Heart left ventricle (tissue), 13 donors: Measurements from ENCODE around the gene LDHAL6B.

ENCODE experiments used
- POLR2A ChIP-seq, 2 donors: fragments of 450-650 bp; IDR thresholded peaks; one replicate each; pipeline ENCODE4 v1.6.1; 2017; ENCODE audit warnings: antibody characterized with exemption in 2 of 2, mild to moderate bottlenecking in 2 of 2, moderate library complexity in 2 of 2
- TF ChIP-seq, protein P1 (sequence below), 12 donors: fragments of 200-600 bp; sonication (generic) in 4 of 12; IDR thresholded peaks; one replicate each; pipeline versions ENCODE4 v1.5.0 to v1.8.0; 2018 to 2022; ENCODE audit warnings: antibody characterized with exemption in 12 of 12, mild to moderate bottlenecking in 5 of 12
- donor health status: ischemic (EF 13 %, LVEDD 7.1; RV severe dilation, severe dysfunction).
- donor health status: DM: no; HTN: yes; CAD: no.
- donor health status: DM: no; HTN: no; CAD: no.
- donor health status: ischemic (EF 25% LVEDD 6.9; RV normal size, moderate dysfunction).
- donor health status: ischemic (EF 25% LVEDD 5.7; RV mildly dilated, moderate dysfunction).
- donor health status: ischemic (EF 35%, LVEDD 5.7; RV mildly dilated, moderate dysfunction).
- donor health status: nonischemic (EF 11% LVEDD 7.7; RV severe dilation, severe dysfunction).
- donor health status: DM: yes; HTN: yes; CAD: no.
- donor health status: PGD.
- donor health status: ischemic (EF 29% LVEDD 5.4; RV normal size, mild dysfunction).
- donor health status: nonischemic (EF 23%, LVEDD 6.1; RV moderate dilation, normal function).

DNA sequence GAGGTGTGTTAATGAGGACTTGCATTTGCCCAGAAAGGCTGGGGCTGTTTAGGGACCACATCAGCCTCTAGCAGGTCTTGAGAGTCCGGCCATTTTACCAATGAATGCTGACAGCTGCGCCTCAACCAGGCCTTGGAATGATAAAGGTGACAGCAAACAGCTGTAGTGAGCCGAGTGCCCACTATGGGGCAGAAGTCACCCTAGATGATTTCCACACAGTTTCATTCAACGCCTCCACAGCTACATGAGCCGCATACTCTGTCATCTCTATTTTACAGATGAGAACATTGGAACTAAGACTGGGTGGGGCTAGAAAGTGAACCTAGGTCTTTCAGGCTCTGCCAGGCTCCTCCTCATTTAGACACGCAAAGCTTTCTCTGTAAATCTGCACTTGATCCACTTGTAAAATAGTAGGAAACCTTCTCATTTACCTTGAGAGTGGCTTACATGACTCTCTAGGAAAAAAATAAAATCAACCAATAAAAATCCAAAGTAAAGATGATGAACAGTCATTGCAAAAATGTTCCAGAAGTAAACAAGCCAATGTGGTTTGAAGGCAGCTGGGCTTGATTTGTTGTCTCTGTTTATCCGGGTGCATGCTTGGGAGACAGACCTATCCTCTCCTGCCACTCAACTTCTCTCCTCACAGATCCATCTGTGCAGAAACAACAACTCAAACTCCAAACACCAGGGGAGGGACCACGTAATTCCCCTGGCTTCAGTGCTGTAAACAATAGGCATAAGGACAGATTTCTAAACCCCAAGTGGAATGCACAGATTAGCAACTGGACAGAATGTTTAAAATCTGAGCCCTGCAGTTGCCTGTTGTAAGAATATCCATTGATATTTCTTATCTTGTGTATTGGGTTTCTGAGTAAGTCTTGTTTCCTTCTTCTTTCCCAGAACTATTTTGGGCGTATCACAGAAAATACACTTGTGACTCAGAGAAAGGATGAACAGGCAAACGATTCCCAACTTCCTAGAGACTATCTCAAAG is 31.5 kb upstream of the LDHAL6B start:
- TF ChIP-seq, protein P1, sequence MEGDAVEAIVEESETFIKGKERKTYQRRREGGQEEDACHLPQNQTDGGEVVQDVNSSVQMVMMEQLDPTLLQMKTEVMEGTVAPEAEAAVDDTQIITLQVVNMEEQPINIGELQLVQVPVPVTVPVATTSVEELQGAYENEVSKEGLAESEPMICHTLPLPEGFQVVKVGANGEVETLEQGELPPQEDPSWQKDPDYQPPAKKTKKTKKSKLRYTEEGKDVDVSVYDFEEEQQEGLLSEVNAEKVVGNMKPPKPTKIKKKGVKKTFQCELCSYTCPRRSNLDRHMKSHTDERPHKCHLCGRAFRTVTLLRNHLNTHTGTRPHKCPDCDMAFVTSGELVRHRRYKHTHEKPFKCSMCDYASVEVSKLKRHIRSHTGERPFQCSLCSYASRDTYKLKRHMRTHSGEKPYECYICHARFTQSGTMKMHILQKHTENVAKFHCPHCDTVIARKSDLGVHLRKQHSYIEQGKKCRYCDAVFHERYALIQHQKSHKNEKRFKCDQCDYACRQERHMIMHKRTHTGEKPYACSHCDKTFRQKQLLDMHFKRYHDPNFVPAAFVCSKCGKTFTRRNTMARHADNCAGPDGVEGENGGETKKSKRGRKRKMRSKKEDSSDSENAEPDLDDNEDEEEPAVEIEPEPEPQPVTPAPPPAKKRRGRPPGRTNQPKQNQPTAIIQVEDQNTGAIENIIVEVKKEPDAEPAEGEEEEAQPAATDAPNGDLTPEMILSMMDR (IDR thresholded peaks at IDR 0.05), result peak; percentile 40 to 68 (median 55)
- TF ChIP-seq POLR2A (IDR thresholded peaks at IDR 0.05), result no peak
